ENCODE data around the gene SHB.

Gene SHB

GRCh38 chr9:37947977-37948376 is 121.0 kb downstream of the SHB start:
- no peak for DNase-seq

- DNase-seq: no peak
Measured at GRCh38 chr9:37947471-37947870, 121.6 kb downstream of the SHB start.

- DNase-seq: no peak
Measured at GRCh38 chr9:37946971-37947370, 122.1 kb downstream of the SHB start.

GRCh38 chr9:37946041-37946440 is 123.0 kb downstream of the SHB start:
- no peak for DNase-seq

- no peak for DNase-seq
Measured at GRCh38 chr9:37944671-37945481, 124.2 kb downstream of the SHB start.

GRCh38 chr9:37944266-37944650 is 124.8 kb downstream of the SHB start:
- no peak for DNase-seq

- DNase-seq: no peak
Measured at GRCh38 chr9:37943345-37944265, 125.4 kb downstream of the SHB start.

- no peak for DNase-seq
Measured at GRCh38 chr9:37942621-37943344, 126.2 kb downstream of the SHB start.

- DNase-seq: no peak
Measured at GRCh38 chr9:37941253-37941652, 127.8 kb downstream of the SHB start.

- DNase-seq: no peak
Measured at GRCh38 chr9:37939575-37940095, 129.4 kb downstream of the SHB start.

GRCh38 chr9:37938121-37938891 is 130.7 kb downstream of the SHB start:
- no peak for DNase-seq

- DNase-seq: no peak
Measured at GRCh38 chr9:37937366-37937765, 131.7 kb downstream of the SHB start.

GRCh38 chr9:37936965-37937364 is 132.1 kb downstream of the SHB start:
- DNase-seq: no peak

GRCh38 chr9:37936376-37936775 is 132.7 kb downstream of the SHB start:
- no peak for DNase-seq

- no peak for DNase-seq
Measured at GRCh38 chr9:37935096-37935495, 133.9 kb downstream of the SHB start.

- no peak for DNase-seq
Measured at GRCh38 chr9:37931592-37931991, 137.4 kb downstream of the SHB start.

- DNase-seq: no peak
Measured at GRCh38 chr9:37929441-37929895, 139.6 kb downstream of the SHB start.

- DNase-seq: no peak
Measured at GRCh38 chr9:37928552-37929430, 140.2 kb downstream of the SHB start.

GRCh38 chr9:37927601-37928551 is 141.2 kb downstream of the SHB start:
- no peak for DNase-seq

GRCh38 chr9:37927132-37927531 is 141.9 kb downstream of the SHB start:
- no peak for DNase-seq

Measured in activated CD4-positive, alpha-beta T cell treated with anti-CD3 and anti-CD28 coated beads, Interleukin-2, amount 50 U/mL, for 48 hours (primary cell).